Liver (tissue), 9 donors: ENCODE results near the gene NMD3. TPM values are rescaled to one million over a fixed set of nuclear protein-coding genes. Genes with fewer than 3 reads are reported as not detected.

Experiments
- DNase-seq: peaks from one replicate; pipeline ENCODE4 v3.0.0-alpha.2; 2017; ENCODE audit warnings: low spot score
- H3K27ac ChIP-seq, 2 donors: one replicate each; pipeline ENCODE4 v1.7.0; 2013; ENCODE audit warnings: inconsistent platforms in 2 of 2, low read length in 2 of 2, control low read depth in 1 of 2, low read depth in 1 of 2, mild to moderate bottlenecking in 1 of 2
- H3K27me3 ChIP-seq, 4 donors: one replicate each; pipeline versions ENCODE4 v1.6.1 to v1.7.0; 2013; ENCODE audit warnings: low read length in 3 of 4, inconsistent platforms in 1 of 4, mild to moderate bottlenecking in 1 of 4, moderate library complexity in 1 of 4; ENCODE audit not compliant: control insufficient read depth in 4 of 4, insufficient read depth in 4 of 4
- H3K36me3 ChIP-seq, 4 donors: one replicate each; pipeline versions ENCODE4 v1.6.1 to v1.7.0; 2013; ENCODE audit warnings: low read length in 3 of 4, mild to moderate bottlenecking in 3 of 4, low read depth in 1 of 4, moderate library complexity in 1 of 4; ENCODE audit not compliant: control insufficient read depth in 4 of 4, insufficient read depth in 3 of 4
- H3K4me1 ChIP-seq, 4 donors: one replicate each; pipeline versions ENCODE4 v1.6.1 to v1.7.0; 2013; ENCODE audit warnings: low read length in 3 of 4, mild to moderate bottlenecking in 3 of 4, moderate library complexity in 1 of 4; ENCODE audit not compliant: control insufficient read depth in 4 of 4, insufficient read depth in 4 of 4
- H3K4me3 ChIP-seq, 3 donors: one replicate each; pipeline versions ENCODE4 v1.6.1 to v1.7.0; 2013; ENCODE audit warnings: low read length in 3 of 3, control low read depth in 1 of 3, low read depth in 1 of 3, mild to moderate bottlenecking in 1 of 3
- H3K9ac ChIP-seq, 2 donors: one replicate each; pipeline ENCODE4 v1.7.0; 2013; ENCODE audit warnings: low read length in 2 of 2, mild to moderate bottlenecking in 2 of 2, moderate library complexity in 2 of 2, control low read depth in 1 of 2, low read depth in 1 of 2
- H3K9me3 ChIP-seq, 4 donors: one replicate each; pipeline versions ENCODE4 v1.6.1 to v1.7.0; 2013; ENCODE audit warnings: low read length in 3 of 4; ENCODE audit not compliant: control insufficient read depth in 4 of 4
- CTCF ChIP-seq: fragments of 150-350 bp; IDR thresholded peaks from 2 replicates; pipeline ENCODE4 v1.5.1; 2017; ENCODE audit warnings: improper control_type of control experiment, low read depth, low read length; ENCODE audit not compliant: missing input control
- EGR1 ChIP-seq, 2 donors: IDR thresholded peaks; 2 replicates each; pipeline ENCODE4 v1.6.1; 2016 to 2018; ENCODE audit warnings: antibody characterized with exemption in 2 of 2, low read depth in 2 of 2
- FOXA1 ChIP-seq: IDR thresholded peaks from 2 replicates; pipeline ENCODE4 v1.6.1; 2016; ENCODE audit warnings: antibody characterized with exemption
- FOXA2 ChIP-seq: IDR thresholded peaks from 2 replicates; pipeline ENCODE4 v1.6.1; 2016; ENCODE audit warnings: antibody characterized with exemption
- GABPA ChIP-seq, 2 donors: IDR thresholded peaks in 1 of 2; conservative IDR thresholded peaks in 1 of 2; 2 replicates each; pipeline ENCODE4 v1.6.1; 2016; ENCODE audit warnings: antibody characterized with exemption in 2 of 2, mild to moderate bottlenecking in 1 of 2, moderate library complexity in 1 of 2
- HNF4A ChIP-seq, 2 donors: conservative IDR thresholded peaks; 2 replicates each; pipeline ENCODE4 v1.6.1; 2016; ENCODE audit warnings: antibody characterized with exemption in 2 of 2, mild to moderate bottlenecking in 2 of 2
- HNF4G ChIP-seq: IDR thresholded peaks from 2 replicates; pipeline ENCODE4 v1.6.1; 2016; ENCODE audit warnings: antibody characterized with exemption
- JUND ChIP-seq, 2 donors: IDR thresholded peaks; 2 replicates each; pipeline ENCODE4 v1.6.1; 2016; ENCODE audit warnings: antibody characterized with exemption in 2 of 2
- MAX ChIP-seq: IDR thresholded peaks from 2 replicates; pipeline ENCODE4 v1.6.1; 2016; ENCODE audit warnings: antibody characterized with exemption
- NR2F2 ChIP-seq: IDR thresholded peaks from 2 replicates; pipeline ENCODE4 v1.6.1; 2016; ENCODE audit warnings: antibody characterized with exemption
- RAD21 ChIP-seq, 2 donors: IDR thresholded peaks; 2 replicates each; pipeline ENCODE4 v1.6.1; 2016; ENCODE audit warnings: antibody characterized with exemption in 2 of 2, mild to moderate bottlenecking in 2 of 2
- REST ChIP-seq: IDR thresholded peaks from 2 replicates; pipeline ENCODE4 v1.6.1; 2016; ENCODE audit warnings: antibody characterized with exemption, mild to moderate bottlenecking
- RXRA ChIP-seq, 2 donors: IDR thresholded peaks; 2 replicates each; pipeline ENCODE4 v1.6.1; 2017 to 2018; ENCODE audit warnings: antibody characterized with exemption in 2 of 2, mild to moderate bottlenecking in 1 of 2
- SP1 ChIP-seq: IDR thresholded peaks from 2 replicates; pipeline ENCODE4 v1.6.1; 2018; ENCODE audit warnings: antibody characterized with exemption, mild to moderate bottlenecking
- TAF1 ChIP-seq: conservative IDR thresholded peaks from 2 replicates; pipeline ENCODE4 v1.6.1; 2016; ENCODE audit warnings: antibody characterized with exemption, mild to moderate bottlenecking
- YY1 ChIP-seq: IDR thresholded peaks from 2 replicates; pipeline ENCODE4 v1.6.1; 2016; ENCODE audit warnings: antibody characterized with exemption, mild to moderate bottlenecking
- ZBTB33 ChIP-seq: IDR thresholded peaks from 2 replicates; pipeline ENCODE4 v1.6.1; 2016; ENCODE audit warnings: antibody characterized with exemption
- WGBS: extraction: QIAGEN DNeasy Blood & Tissue Kit; methylation state at CpG from one replicate; pipeline ENCODE4 v1.1.7; 2013; 5-methylcytosine and 5-hydroxymethylcytosine counted together
- polyA plus RNA-seq, 2 donors: library from polyadenylated mRNA; stranded (reverse) in 1 of 2; unstranded in 1 of 2; fragments of 200-250 nt in 1 of 2; fragments of >200 nt in 1 of 2; fragmentation: Nextera tagmentation in 1 of 2; extraction: Ambion mirVana in 1 of 2; gene quantifications; one replicate each; pipeline versions ENCODE4 v1.2.1 to v1.2.3, GENCODE V29; 2013 to 2015
- total RNA-seq, 2 donors: library from RNA; depleted of rRNA; stranded (reverse); fragments of >200 nt; gene quantifications; one replicate each; pipeline ENCODE4 v1.2.3, GENCODE V29; 2014
- donor health status: healthy.
- donor health status: healthy.
- donor health status: healthy.
- donor health status: healthy.
- donor health status: healthy.

The NMD3 gene
- total and polyA plus RNA-seq, 4 donors, result 19.9 to 58.7 (median 36.6) TPM

DNA sequence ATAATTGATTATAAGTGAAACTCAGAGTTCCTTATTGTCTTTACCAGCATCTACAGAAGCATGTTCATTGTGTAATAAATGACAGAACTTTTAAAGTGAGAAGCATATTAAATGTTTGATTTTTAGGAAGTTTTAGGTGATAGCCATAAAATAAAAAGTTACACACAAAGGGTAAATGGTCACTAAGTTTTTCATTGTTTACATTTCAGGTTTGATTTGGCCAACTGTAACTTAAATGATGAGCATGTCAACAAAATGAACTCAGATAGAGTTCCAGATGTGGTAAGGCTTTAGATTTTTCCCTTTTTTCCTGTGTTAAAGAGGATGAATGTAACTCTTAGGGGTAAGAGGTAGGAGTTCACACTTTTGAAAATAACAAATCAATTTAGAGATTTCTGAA is 25.9 kb downstream of the NMD3 start:
- no peak overlapping the region for H3K27ac ChIP-seq
- DNase-seq, result no peak
- H3K4me1 ChIP-seq, result peaks cover 2 to 9% (median 4%) of the 10 kb centered on the region in 4 donors
- no peak overlapping the region for H3K4me3 ChIP-seq
- H3K9ac ChIP-seq, result no peak overlapping the region
- no peak for TF ChIP-seq SP1
- TF ChIP-seq RXRA (IDR thresholded peaks at IDR 0.05), result no peak
- no peak for TF ChIP-seq RAD21 (IDR thresholded peaks at IDR 0.05)
- no peak for TF ChIP-seq NR2F2
- no peak for TF ChIP-seq TAF1
- no peak for TF ChIP-seq FOXA1
- no peak for TF ChIP-seq FOXA2
- no peak for TF ChIP-seq HNF4A (conservative IDR thresholded peaks at IDR 0.05)
- no peak for TF ChIP-seq YY1
- TF ChIP-seq EGR1 (IDR thresholded peaks at IDR 0.05; ENCODE audit: low read depth in 2 of 2), result no peak
- TF ChIP-seq GABPA (IDR thresholded peaks at IDR 0.05 in 1 of 2, conservative IDR thresholded peaks at IDR 0.05 in 1 of 2), result no peak
- TF ChIP-seq JUND (IDR thresholded peaks at IDR 0.05), result no peak
- no peak for TF ChIP-seq HNF4G
- no peak for TF ChIP-seq ZBTB33
- TF ChIP-seq MAX, result no peak
- no peak for TF ChIP-seq REST
- H3K36me3 ChIP-seq, result peaks cover 5 to 67% (median 57%) of the 10 kb centered on the region in 4 donors
- H3K27me3 ChIP-seq, result no peaks in the 10 kb centered on the region
- no peaks in the 10 kb centered on the region for H3K9me3 ChIP-seq

- TF ChIP-seq FOXA2, result no peak
- TF ChIP-seq YY1, result no peak
- TF ChIP-seq NR2F2, result no peak
- no peak for TF ChIP-seq GABPA (IDR thresholded peaks at IDR 0.05 in 1 of 2, conservative IDR thresholded peaks at IDR 0.05 in 1 of 2)
- TF ChIP-seq FOXA1, result no peak
- TF ChIP-seq SP1, result no peak
- TF ChIP-seq RXRA (IDR thresholded peaks at IDR 0.05), result no peak
- no peak for TF ChIP-seq CTCF
Observed at GRCh38 chr3:161250116-161250515, 29.0 kb downstream of the NMD3 start.

More at GRCh38 chr3:161250116-161250515, 29.0 kb downstream of the NMD3 start:
- Histone ChIP-seq H3K27me3 (no peaks in the 10 kb centered on the region), H3K27ac (no peak overlapping the region), H3K4me3 (no peak overlapping the region), H3K9me3 (no peaks in the 10 kb centered on the region), H3K4me1 (peaks cover 0 to 9% (median 4%) of the 10 kb centered on the region in 4 donors), H3K36me3 (peaks cover 7 to 74% (median 57%) of the 10 kb centered on the region in 4 donors), H3K9ac (no peak overlapping the region)
- 76% methylated on average over 1 of the region's 1 CpG for WGBS
- no peak for DNase-seq
